GM12892 (cell line): Measurements from ENCODE around the gene SUPT20H.

Experiments
- POLR2A ChIP-seq: IDR thresholded peaks from 2 replicates; pipeline ENCODE4 v1.6.1; 2011; ENCODE audit warnings: low read depth, low read length, control low read depth
- POLR2AphosphoS5 ChIP-seq: IDR thresholded peaks from 2 replicates; pipeline ENCODE4 v1.6.1; 2011; ENCODE audit warnings: low read depth, low read length, control low read depth
- TAF1 ChIP-seq: IDR thresholded peaks from 2 replicates; pipeline ENCODE4 v1.6.1; 2011; ENCODE audit warnings: low read depth, mild to moderate bottlenecking, control low read depth, low read length, borderline replicate concordance

GRCh38 chr13:37101201-37101600 is 41.7 kb upstream of the SUPT20H start:
- TF ChIP-seq POLR2A (no peak), POLR2AphosphoS5 (no peak), TAF1 (no peak)
